GM18873 (cell line): ENCODE results near the gene OGA.

Experiments
- ATAC-seq: cut with Tn5 transposase; IDR thresholded peaks from one replicate; pipeline ENCODE4 v1.9.1; 2021; ENCODE audit warnings: mild to moderate bottlenecking, moderate library complexity, moderate number of reproducible peaks; ENCODE audit not compliant: unreplicated experiment, low FRiP score

Gene OGA

GRCh38 chr10:101838416-101838970 is 20.2 kb upstream of the OGA start:
- no peak for ATAC-seq

- ATAC-seq: no peak
Measured at GRCh38 chr10:101837748-101838147, 19.5 kb upstream of the OGA start.

- ATAC-seq: no peak
Measured at GRCh38 chr10:101835362-101835761, 17.1 kb upstream of the OGA start.

GRCh38 chr10:101834341-101834740 is 16.1 kb upstream of the OGA start:
- no peak for ATAC-seq

- ATAC-seq: no peak
Measured at GRCh38 chr10:101833466-101833865, 15.2 kb upstream of the OGA start.

GRCh38 chr10:101832325-101832771 is 14.1 kb upstream of the OGA start:
- no peak for ATAC-seq

- no peak for ATAC-seq
Measured at GRCh38 chr10:101831169-101831811, 13.0 kb upstream of the OGA start.

- ATAC-seq: peak; percentile 56
Measured at GRCh38 chr10:101830322-101831168, 12.3 kb upstream of the OGA start.

GRCh38 chr10:101829561-101830315 is 11.5 kb upstream of the OGA start:
- no peak for ATAC-seq

GRCh38 chr10:101828766-101829551 is 10.7 kb upstream of the OGA start:
- no peak for ATAC-seq

- ATAC-seq: no peak
Measured at GRCh38 chr10:101827919-101828600, 9.8 kb upstream of the OGA start.

- no peak for ATAC-seq
Measured at GRCh38 chr10:101826852-101827434, 8.7 kb upstream of the OGA start.

GRCh38 chr10:101824736-101825135 is 6.5 kb upstream of the OGA start:
- no peak for ATAC-seq

GRCh38 chr10:101818872-101819633 is 809 bp upstream of the OGA start:
- ATAC-seq: peak; percentile 4

- ATAC-seq: no peak
Measured at GRCh38 chr10:101817337-101818118, 716 bp downstream of the OGA start.

- no peak for ATAC-seq
Measured at GRCh38 chr10:101816913-101817336, 1.3 kb downstream of the OGA start.

- ATAC-seq: no peak
Measured at GRCh38 chr10:101816376-101816775, 1.9 kb downstream of the OGA start.
